Upper lobe of left lung (tissue), 4 donors: Measurements from ENCODE around the gene UCP3.

ENCODE experiments used
- CTCF ChIP-seq, 6 experiments: fragments of 450-650 bp in 4 of 6; fragments of 200-600 bp in 2 of 6; sonication (generic) in 2 of 6; IDR thresholded peaks; one replicate each; pipeline ENCODE4 v1.5.1; 2016 to 2019; ENCODE audit warnings: antibody characterized with exemption in 6 of 6
- POLR2A ChIP-seq, 4 donors: fragments of 450-650 bp; IDR thresholded peaks; one replicate each; pipeline ENCODE4 v1.5.1; 2016 to 2017; ENCODE audit warnings: antibody characterized with exemption in 4 of 4, mild to moderate bottlenecking in 2 of 4
- POLR2AphosphoS5 ChIP-seq, 2 donors: sonication (generic); formaldehyde crosslinking; IDR thresholded peaks; one replicate each; pipeline ENCODE4 v1.5.1; 2017; ENCODE audit warnings: antibody characterized with exemption in 2 of 2

- TF ChIP-seq CTCF (IDR thresholded peaks at IDR 0.05) = no peak
- TF ChIP-seq POLR2AphosphoS5 (IDR thresholded peaks at IDR 0.05) = no peak
- no peak for TF ChIP-seq POLR2A (IDR thresholded peaks at IDR 0.05)
These were observed 28.4 kb upstream of the UCP3 start for GRCh38 chr11:74037309-74037708.
